GM21528 (cell line): ENCODE measurements around the gene RBM12.
"Not testable (repeated sequence)": the region's sequence is repeated elsewhere in the genome, so short reads cannot be mapped to it uniquely, and the experiment has no call there.

Experiments
- ATAC-seq: cut with Tn5 transposase; IDR thresholded peaks from one replicate; pipeline ENCODE4 v1.9.1; 2021; ENCODE audit warnings: mild to moderate bottlenecking, moderate library complexity; ENCODE audit not compliant: unreplicated experiment, low FRiP score

Gene RBM12, protein sequence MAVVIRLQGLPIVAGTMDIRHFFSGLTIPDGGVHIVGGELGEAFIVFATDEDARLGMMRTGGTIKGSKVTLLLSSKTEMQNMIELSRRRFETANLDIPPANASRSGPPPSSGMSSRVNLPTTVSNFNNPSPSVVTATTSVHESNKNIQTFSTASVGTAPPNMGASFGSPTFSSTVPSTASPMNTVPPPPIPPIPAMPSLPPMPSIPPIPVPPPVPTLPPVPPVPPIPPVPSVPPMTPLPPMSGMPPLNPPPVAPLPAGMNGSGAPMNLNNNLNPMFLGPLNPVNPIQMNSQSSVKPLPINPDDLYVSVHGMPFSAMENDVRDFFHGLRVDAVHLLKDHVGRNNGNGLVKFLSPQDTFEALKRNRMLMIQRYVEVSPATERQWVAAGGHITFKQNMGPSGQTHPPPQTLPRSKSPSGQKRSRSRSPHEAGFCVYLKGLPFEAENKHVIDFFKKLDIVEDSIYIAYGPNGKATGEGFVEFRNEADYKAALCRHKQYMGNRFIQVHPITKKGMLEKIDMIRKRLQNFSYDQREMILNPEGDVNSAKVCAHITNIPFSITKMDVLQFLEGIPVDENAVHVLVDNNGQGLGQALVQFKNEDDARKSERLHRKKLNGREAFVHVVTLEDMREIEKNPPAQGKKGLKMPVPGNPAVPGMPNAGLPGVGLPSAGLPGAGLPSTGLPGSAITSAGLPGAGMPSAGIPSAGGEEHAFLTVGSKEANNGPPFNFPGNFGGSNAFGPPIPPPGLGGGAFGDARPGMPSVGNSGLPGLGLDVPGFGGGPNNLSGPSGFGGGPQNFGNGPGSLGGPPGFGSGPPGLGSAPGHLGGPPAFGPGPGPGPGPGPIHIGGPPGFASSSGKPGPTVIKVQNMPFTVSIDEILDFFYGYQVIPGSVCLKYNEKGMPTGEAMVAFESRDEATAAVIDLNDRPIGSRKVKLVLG

DNA sequence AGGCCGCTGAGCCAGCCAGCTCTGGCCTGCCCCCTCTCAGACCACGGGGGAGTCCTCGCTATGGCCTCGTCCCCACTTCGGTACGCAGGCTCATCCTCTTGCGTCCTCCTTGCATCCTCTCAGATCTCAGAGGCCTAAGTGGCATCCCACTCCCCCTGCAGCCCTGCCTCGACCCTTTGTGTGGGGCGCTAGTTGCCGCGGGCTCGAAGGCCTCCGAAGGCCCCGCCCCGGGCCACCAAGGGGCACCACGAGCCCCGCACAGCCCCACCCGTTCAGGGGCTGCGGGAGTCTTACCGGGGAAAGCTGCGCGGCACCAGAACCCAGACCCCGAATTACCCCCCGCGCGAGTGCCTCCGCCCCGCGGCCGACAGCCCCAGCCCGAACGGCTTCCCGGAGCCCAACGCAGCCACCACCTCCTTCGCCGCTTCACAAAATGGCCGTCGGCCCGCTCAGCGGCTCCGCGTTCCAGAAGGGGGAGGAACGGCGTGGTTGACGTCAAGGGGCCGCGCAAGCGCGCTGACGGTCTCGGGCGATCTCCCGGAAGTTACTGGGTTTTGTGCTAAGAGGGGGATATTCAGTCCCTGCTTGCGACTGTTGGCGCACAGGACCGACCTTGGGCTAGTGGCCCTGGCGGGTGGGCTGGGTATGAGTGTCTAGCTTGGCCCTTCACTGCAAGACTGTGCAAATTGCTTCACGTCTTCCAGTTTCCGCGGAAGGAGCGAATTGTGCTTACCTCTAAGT is at the start of gene RBM12, which contains the start of gene CPNE1:
TSS of gene RBM12 (minus strand) at position 435 of the 741 bp plus-strand sequence. CDS start 9,578 bp downstream, outside the sequence.
TSS of gene CPNE1 (minus strand) at position 435 of the 741 bp plus-strand sequence. CDS start 31,977 bp downstream, outside the sequence.
- ATAC-seq = peak; percentile 64

- ATAC-seq = no peak
Measured at GRCh38 chr20:35714127-35714526, 49.4 kb upstream of the RBM12 start.

GRCh38 chr20:35713120-35713519 is 48.4 kb upstream of the RBM12 start:
- ATAC-seq = not testable (repeated sequence)

- ATAC-seq = no peak
Measured at GRCh38 chr20:35711588-35712209, 47.0 kb upstream of the RBM12 start.

DNA sequence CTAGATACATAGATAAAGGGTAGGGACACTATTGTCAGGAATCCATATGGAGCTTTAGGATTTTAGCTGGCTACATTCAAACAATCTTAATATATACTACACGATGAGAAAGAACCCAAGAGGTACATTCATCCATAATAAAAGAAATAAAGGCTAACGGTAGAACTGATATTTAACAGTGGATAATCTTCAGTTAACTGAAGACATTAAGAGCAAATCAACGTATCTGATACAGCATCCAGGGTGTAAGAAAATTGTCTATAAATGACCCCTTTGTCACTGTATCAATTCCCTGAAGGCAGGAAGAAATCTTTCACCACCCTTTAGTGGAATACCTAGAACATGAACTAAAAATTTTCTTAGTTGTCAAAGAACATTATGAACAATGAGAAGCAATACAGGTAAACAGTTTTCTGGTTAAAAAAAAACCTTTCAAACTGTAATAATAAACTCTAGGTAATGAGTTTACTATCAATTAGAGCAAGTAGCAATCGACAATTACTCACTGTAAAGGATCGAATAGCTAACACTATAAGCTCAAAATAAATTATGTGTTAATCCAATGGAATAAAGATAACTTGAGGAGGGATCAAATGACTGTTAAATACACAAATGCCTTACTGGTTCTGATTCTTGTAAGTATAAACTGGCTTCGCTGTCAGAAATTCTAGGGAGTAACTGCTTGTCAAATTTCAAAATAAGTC is 46.3 kb upstream of the RBM12 start:
- no peak for ATAC-seq

DNA sequence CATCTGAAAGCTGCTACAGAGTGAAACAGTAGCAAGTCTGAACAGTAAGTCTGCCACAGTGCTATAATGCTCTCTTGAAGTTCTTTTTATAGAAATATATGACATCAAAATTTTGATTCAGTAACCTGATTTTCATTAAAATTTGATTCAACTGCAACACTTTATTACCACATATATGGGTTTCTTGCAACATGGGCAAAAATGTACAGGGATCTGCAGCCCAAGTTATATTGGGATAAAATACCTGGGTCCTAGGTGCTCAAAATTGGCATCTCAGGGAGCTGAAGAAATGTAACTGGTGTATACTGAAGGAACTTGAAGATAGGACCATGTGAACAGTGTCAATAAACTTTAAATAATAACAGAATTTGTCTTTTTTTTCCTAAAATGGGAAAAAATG is 45.3 kb upstream of the RBM12 start:
- no peak for ATAC-seq

DNA sequence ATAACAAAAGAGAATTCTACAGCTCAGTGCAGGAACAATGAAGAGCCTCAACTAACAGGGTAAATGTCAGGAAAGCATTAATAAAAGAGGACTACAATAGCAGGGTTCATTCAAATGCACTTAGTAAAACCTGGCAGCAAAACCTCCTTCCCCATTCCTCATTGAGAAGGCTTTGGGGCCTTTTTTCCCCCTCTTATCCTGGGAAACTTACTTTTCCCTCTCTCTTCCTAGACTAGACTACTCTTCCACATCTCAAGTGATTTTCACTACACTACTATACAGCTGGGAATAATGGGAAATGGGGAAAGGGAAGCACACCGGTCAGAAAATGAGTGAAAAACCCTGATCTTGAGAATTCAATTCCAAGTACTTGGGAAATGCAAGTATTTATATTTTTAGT is 44.6 kb upstream of the RBM12 start:
- no peak for ATAC-seq

DNA sequence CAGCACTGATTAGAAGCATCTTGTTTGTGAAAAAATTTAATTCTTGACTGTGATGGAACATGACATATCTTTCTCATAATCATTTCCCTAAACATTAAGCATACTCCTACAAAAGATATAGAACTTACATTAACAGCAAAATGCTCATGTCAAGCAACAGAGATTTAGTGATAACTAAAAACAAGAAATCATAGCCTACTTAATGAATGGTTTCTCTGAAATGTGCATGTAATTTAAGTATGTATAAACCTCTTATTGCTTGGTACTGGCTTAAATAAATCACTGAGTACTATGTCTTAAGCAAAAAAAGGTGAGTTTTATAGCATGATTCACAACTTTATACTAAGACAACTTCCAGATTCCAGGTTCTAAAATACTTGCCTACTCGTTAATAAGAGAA is 43.8 kb upstream of the RBM12 start:
- no peak for ATAC-seq

GRCh38 chr20:35706591-35707529 is 42.2 kb upstream of the RBM12 start:
- not testable (repeated sequence) for ATAC-seq

- ATAC-seq = not testable (repeated sequence)
Measured at GRCh38 chr20:35705894-35706293, 41.2 kb upstream of the RBM12 start.

DNA sequence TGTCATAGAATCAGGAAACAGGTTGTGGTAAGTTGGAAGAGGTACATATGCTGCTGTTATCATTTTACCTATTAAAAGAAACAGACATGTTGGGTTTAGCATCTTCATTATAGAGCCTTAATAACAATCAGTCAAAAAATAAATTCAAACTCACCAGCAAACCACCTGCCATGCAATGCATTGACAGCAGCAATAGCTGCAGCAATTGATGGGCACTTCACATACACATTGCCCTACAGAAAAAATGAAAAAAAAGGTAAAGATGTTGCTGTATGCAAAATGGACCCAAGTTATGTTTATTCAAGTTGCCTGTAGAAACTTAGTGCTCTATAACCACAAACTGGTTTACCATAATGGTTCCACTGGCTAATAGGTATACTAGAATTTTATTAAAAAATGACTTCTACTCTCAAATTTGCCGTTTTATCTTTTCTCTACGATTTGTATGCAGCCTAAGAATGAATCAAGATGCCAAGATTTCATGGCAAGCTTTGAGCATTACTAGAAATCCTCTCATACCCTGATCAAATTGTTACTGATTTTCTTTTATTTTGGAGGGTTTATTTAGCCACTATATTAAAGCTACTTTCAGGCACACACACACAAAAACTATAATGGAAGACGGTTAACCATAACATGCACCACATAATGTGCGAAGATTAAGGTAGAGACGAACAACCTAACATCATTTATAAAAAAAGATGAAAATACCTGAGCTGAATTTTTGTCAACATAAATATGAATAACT is 40.0 kb upstream of the RBM12 start:
- no peak for ATAC-seq

GRCh38 chr20:35702824-35703695 is 38.4 kb upstream of the RBM12 start:
- no peak for ATAC-seq

DNA sequence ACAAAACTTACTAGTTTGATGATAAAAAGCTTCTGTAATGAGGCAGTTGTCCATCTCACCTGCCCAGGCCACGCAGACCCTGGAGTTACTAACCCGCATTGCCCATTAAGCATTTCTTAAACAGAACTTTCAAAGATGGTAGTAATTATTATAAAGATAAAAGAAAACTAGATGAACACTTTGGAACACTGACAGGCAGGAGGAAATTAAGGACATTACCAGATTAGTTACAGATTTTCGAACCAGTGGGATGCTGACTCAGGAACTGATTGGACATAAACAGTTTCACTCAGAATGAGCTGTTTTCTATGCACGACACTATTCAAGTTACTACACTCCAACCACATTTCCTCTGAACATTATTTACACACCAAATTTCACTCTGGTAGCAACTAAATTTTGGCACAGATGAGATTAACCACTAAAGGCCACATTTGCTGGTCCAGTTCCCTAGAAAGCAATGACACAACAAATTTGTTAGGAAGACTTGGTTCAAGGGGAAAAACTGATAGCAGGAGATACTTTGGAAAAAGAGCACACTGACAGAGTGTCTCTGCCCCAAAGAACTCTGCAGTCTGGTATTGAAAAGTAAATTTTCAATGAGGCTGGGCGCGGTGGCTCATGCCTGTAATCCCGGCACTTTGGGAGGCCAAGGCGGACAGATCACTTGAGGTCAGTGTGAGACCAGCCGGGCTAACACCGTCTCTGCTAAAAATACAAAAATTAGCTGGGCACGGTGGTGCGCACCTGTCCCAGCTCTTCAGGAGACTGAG is 37.5 kb upstream of the RBM12 start:
- ATAC-seq = no peak

- no peak for ATAC-seq
Measured at GRCh38 chr20:35700625-35701148, 36.0 kb upstream of the RBM12 start.

DNA sequence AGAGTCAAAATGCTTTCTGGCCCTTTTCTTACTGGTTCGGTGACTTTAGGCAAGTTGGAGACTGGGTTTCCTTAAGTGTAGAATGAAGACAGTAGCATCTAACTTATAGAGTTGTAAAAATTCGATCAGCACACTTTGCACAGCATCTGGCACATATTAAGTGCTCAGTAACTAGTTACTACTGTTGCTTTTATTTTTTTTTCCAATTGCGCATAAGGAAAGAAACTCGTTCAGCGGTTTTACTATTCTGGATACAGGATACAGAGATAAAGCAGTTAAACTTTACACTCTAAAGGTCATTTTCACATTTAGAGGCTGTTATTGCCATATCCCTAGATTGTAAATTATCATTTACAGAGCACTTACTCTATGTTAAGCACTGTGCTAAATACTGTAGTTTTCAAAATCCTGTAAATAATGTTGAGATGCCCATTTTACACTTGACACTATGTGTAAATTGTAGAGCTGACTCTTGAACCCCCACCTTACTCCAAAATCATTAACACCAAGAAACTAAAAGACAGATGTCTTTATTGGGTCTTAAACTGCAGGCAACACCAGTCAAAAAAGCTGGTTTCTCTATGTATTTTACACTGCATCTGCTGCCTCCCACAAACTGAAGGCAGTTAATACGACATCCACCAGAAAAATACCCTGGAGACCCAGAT is 35.4 kb upstream of the RBM12 start:
- no peak for ATAC-seq
